Measurements from ENCODE around the gene FBXO38.

The FBXO38 gene

GRCh38 chr5:148391422-148391821 lies 7.7 kb downstream of the FBXO38 start:
- Histone ChIP-seq H3K4me1 (peaks cover 13% of the 10 kb centered on the region), H3K9me3 (no peaks in the 10 kb centered on the region), H3K4me3 (no peak overlapping the region), H3K36me3 (replicated peaks) (peaks cover 13% of the 10 kb centered on the region), H3K27me3 (ENCODE audit: low read depth) (no peaks in the 10 kb centered on the region)
- DNase-seq (ENCODE audit: low spot score in 2 of 2) = no peak
- in situ Hi-C loops (cut with MboI; ENCODE audit: low sequenced_read_pairs) = no loop called here

DNA sequence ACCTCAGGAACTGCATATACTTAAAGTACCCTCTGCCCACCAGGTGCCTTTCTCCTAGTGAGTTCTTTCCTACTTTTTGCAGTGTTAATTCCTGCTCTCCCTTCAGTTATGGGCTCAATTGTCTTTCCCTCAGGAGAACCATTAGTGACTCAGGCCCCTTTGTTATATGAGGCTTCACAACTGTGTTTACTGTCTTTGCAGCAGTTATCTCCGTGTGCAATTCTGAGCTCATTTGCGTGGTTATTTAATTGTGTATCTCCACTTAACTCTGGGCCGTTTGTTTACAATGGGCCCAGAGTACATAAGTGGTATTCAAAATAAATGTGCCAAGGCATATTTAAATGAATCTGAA lies 9.6 kb downstream of the FBXO38 start:
- no peaks in the 10 kb centered on the region for H3K9me3 ChIP-seq
- no peak overlapping the region for H3K4me3 ChIP-seq
- H3K27me3 ChIP-seq (ENCODE audit: low read depth) = no peaks in the 10 kb centered on the region
- peaks cover 13% of the 10 kb centered on the region for H3K4me1 ChIP-seq
- in situ Hi-C loops (cut with MboI; ENCODE audit: low sequenced_read_pairs) = no loop called here
- H3K36me3 ChIP-seq (replicated peaks) = peaks cover 13% of the 10 kb centered on the region
- DNase-seq (ENCODE audit: low spot score in 2 of 2) = peak in 1 of 2 experiments; percentile 10

DNA sequence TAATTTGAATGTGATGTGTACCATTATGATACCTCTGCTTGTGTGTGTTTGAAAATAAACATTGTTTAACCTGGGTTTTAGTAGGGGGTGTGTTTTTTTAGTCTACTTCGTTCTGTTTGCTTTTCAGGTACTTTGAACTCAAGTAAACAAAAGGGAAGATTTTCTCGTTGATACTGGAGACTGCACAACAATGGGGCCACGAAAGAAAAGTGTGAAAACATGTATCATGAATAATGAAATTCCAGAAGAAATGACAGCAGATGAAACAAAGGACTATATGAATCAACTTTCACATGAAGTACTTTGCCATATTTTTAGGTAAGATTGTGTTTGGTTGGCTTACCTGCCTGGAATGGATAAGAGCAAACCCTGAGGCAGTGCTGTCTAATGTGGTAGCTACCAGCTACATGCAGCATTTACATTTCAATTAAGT lies 10.8 kb downstream of the FBXO38 start:
- DNase-seq (ENCODE audit: low spot score in 2 of 2) = no peak
- peaks cover 22% of the 10 kb centered on the region for H3K36me3 ChIP-seq (replicated peaks)
- in situ Hi-C loops (cut with MboI; ENCODE audit: low sequenced_read_pairs) = no loop called here
- H3K9me3 ChIP-seq = no peaks in the 10 kb centered on the region
- no peaks in the 10 kb centered on the region for H3K27me3 ChIP-seq (ENCODE audit: low read depth)
- no peak overlapping the region for H3K4me3 ChIP-seq
- H3K4me1 ChIP-seq = peaks cover 13% of the 10 kb centered on the region

GRCh38 chr5:148395031-148395430 lies 11.3 kb downstream of the FBXO38 start:
- Histone ChIP-seq H3K27me3 (ENCODE audit: low read depth) (no peaks in the 10 kb centered on the region), H3K9me3 (no peaks in the 10 kb centered on the region), H3K4me1 (peaks cover 13% of the 10 kb centered on the region), H3K36me3 (replicated peaks) (peaks cover 26% of the 10 kb centered on the region), H3K4me3 (no peak overlapping the region)
- in situ Hi-C loops (cut with MboI; ENCODE audit: low sequenced_read_pairs) = no loop called here
- no peak for DNase-seq (ENCODE audit: low spot score in 2 of 2)

DNA sequence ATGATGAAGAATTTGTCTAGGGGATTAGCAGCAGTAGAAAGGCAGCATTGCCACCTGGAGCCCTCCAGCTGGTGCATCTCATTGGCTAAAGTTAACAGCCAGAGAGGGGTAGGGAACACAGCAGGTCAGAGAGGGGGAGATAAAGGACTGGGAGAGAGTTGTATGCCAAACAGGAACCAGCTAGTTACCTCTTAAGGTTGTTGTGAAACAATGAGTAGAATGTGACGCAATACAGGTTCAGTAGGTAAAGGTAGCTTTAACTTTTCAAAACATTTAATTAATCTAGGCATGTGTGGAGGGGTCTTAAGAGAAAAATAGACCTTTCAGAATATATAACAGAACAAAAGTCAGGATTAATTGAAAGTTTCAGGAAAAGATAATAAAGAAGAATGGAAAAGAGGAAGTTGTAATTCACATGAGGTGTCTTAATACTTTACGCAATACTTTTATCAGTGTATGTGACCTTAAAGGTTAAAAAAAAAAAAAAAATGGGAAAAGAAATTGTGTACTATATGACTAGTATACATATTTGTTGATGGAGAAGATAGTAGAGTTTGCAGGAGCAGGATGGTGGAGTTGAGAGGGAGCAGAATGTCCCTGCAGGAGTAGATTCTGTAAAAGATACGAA lies 14.3 kb downstream of the FBXO38 start:
- no peak overlapping the region for H3K4me3 ChIP-seq
- DNase-seq (ENCODE audit: low spot score in 2 of 2) = no peak
- peaks cover 13% of the 10 kb centered on the region for H3K4me1 ChIP-seq
- H3K27me3 ChIP-seq (ENCODE audit: low read depth) = no peaks in the 10 kb centered on the region
- H3K36me3 ChIP-seq (replicated peaks) = peaks cover 51% of the 10 kb centered on the region
- in situ Hi-C loops (cut with MboI; ENCODE audit: low sequenced_read_pairs) = no loop called here
- H3K9me3 ChIP-seq = no peaks in the 10 kb centered on the region

- Histone ChIP-seq H3K4me1 (peaks cover 6% of the 10 kb centered on the region), H3K36me3 (replicated peaks) (peaks cover 58% of the 10 kb centered on the region), H3K27me3 (ENCODE audit: low read depth) (no peaks in the 10 kb centered on the region), H3K4me3 (no peak overlapping the region), H3K9me3 (no peaks in the 10 kb centered on the region)
- no peak for DNase-seq (ENCODE audit: low spot score in 2 of 2)
- in situ Hi-C loops (cut with MboI; ENCODE audit: low sequenced_read_pairs) = no loop called here
These were observed 15.0 kb downstream of the FBXO38 start for GRCh38 chr5:148398698-148399121.

GRCh38 chr5:148401604-148402003 lies 17.8 kb downstream of the FBXO38 start:
- peaks cover 66% of the 10 kb centered on the region for H3K36me3 ChIP-seq (replicated peaks)

GRCh38 chr5:148403344-148403743 lies 19.6 kb downstream of the FBXO38 start:
- H3K4me3 ChIP-seq = no peak overlapping the region
- H3K36me3 ChIP-seq (replicated peaks) = peaks cover 72% of the 10 kb centered on the region
- in situ Hi-C loops (cut with MboI; ENCODE audit: low sequenced_read_pairs) = no loop called here
- peaks cover 4% of the 10 kb centered on the region for H3K4me1 ChIP-seq
- H3K9me3 ChIP-seq = no peaks in the 10 kb centered on the region
- DNase-seq (ENCODE audit: low spot score in 2 of 2) = no peak
- no peaks in the 10 kb centered on the region for H3K27me3 ChIP-seq (ENCODE audit: low read depth)

More at GRCh38 chr5:148401604-148402003, 17.8 kb downstream of the FBXO38 start:
- H3K27me3 ChIP-seq (ENCODE audit: low read depth) = no peaks in the 10 kb centered on the region
- no peak for DNase-seq (ENCODE audit: low spot score in 2 of 2)
- in situ Hi-C loops (cut with MboI; ENCODE audit: low sequenced_read_pairs) = no loop called here
- no peaks in the 10 kb centered on the region for H3K9me3 ChIP-seq
- peaks cover 4% of the 10 kb centered on the region for H3K4me1 ChIP-seq
- H3K4me3 ChIP-seq = no peak overlapping the region

- H3K27me3 ChIP-seq (ENCODE audit: low read depth) = no peaks in the 10 kb centered on the region
- H3K9me3 ChIP-seq = no peaks in the 10 kb centered on the region
- peaks cover 4% of the 10 kb centered on the region for H3K4me1 ChIP-seq
- DNase-seq (ENCODE audit: low spot score in 2 of 2) = no peak
- in situ Hi-C loops (cut with MboI; ENCODE audit: low sequenced_read_pairs) = no loop called here
- H3K4me3 ChIP-seq = no peak overlapping the region
- peaks cover 69% of the 10 kb centered on the region for H3K36me3 ChIP-seq (replicated peaks)
These were observed 22.6 kb downstream of the FBXO38 start for GRCh38 chr5:148406406-148406805.

DNA sequence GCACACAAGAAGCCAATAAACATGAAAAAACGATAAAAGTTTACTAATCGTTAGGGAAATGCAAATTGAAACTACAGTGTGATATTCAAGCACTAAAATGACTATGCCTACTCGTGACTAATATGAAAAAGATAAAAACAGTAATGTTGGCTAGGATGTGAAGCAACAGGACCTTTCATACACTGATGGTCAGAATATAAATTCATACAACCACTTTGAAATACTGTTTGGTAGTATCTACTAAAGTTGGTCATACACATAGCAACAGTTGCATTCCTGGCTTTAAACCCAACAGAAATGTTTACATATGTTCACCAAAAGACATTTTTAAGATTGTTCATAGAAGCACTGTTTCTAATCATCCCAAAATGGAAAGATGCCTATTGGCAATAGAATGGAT lies 24.3 kb downstream of the FBXO38 start:
- peaks cover 65% of the 10 kb centered on the region for H3K36me3 ChIP-seq (replicated peaks)
- no peaks in the 10 kb centered on the region for H3K9me3 ChIP-seq
- no peak for DNase-seq (ENCODE audit: low spot score in 2 of 2)
- no peaks in the 10 kb centered on the region for H3K27me3 ChIP-seq (ENCODE audit: low read depth)
- in situ Hi-C loops (cut with MboI; ENCODE audit: low sequenced_read_pairs) = no loop called here
- H3K4me3 ChIP-seq = no peak overlapping the region
- no peaks in the 10 kb centered on the region for H3K4me1 ChIP-seq

DNA sequence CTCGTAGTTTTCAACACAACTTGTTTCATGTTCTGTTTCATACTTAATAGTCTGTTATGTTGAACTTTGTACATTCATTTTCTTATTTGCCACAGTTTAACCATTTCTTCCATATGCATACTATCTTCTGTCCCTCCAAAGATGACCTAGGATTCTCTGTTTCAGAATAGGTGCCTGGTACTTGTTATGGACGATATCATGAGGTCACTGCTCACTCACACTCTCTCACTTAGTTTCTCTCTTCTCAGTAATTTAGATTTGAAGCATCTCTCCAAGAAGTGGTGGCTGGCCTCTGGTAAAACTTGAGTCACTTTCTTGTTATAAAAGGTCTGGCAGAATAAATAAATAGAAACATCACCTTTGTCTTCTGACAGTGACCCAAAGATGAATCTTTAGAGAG lies 28.4 kb downstream of the FBXO38 start:
- H3K36me3 ChIP-seq (replicated peaks) = peaks cover 63% of the 10 kb centered on the region
- in situ Hi-C loops (cut with MboI; ENCODE audit: low sequenced_read_pairs) = no loop called here
- no peak for DNase-seq (ENCODE audit: low spot score in 2 of 2)
- no peak overlapping the region for H3K4me3 ChIP-seq
- H3K27me3 ChIP-seq (ENCODE audit: low read depth) = no peaks in the 10 kb centered on the region
- no peaks in the 10 kb centered on the region for H3K4me1 ChIP-seq
- H3K9me3 ChIP-seq = no peaks in the 10 kb centered on the region

- Histone ChIP-seq H3K36me3 (replicated peaks) (peaks cover 73% of the 10 kb centered on the region), H3K4me1 (no peaks in the 10 kb centered on the region), H3K27me3 (ENCODE audit: low read depth) (no peaks in the 10 kb centered on the region), H3K9me3 (no peaks in the 10 kb centered on the region), H3K4me3 (no peak overlapping the region)
- in situ Hi-C loops (cut with MboI; ENCODE audit: low sequenced_read_pairs) = no loop called here
- DNase-seq (ENCODE audit: low spot score in 2 of 2) = no peak
These were observed 31.1 kb downstream of the FBXO38 start for GRCh38 chr5:148414833-148415232.

GRCh38 chr5:148416416-148416815 lies 32.7 kb downstream of the FBXO38 start:
- no peaks in the 10 kb centered on the region for H3K9me3 ChIP-seq
- in situ Hi-C loops (cut with MboI; ENCODE audit: low sequenced_read_pairs) = no loop called here
- H3K27me3 ChIP-seq (ENCODE audit: low read depth) = no peaks in the 10 kb centered on the region
- H3K4me3 ChIP-seq = no peak overlapping the region
- peaks cover 61% of the 10 kb centered on the region for H3K36me3 ChIP-seq (replicated peaks)
- no peaks in the 10 kb centered on the region for H3K4me1 ChIP-seq
- no peak for DNase-seq (ENCODE audit: low spot score in 2 of 2)

DNA sequence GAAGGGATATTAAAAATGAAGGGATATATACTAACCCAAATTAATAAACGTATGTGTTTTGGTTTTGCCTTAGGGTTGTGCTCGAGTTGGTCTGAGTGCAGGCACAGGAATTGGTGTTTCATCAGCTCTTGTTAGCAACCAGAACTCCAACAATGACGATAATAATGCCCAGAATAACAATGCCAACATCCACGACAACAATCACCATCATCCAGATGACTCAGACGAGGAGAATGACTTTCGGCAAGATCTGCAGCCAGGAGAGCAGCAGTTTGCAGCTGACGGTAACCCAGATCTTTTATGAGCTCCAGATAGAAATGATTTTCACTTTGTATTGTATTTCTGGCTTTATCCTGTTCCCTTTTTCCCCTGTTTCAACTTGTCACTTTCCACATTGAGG lies 33.2 kb downstream of the FBXO38 start:
- no peak for DNase-seq (ENCODE audit: low spot score in 2 of 2)
- no peaks in the 10 kb centered on the region for H3K9me3 ChIP-seq
- H3K36me3 ChIP-seq (replicated peaks) = peaks cover 61% of the 10 kb centered on the region
- H3K4me1 ChIP-seq = no peaks in the 10 kb centered on the region
- no peaks in the 10 kb centered on the region for H3K27me3 ChIP-seq (ENCODE audit: low read depth)
- H3K4me3 ChIP-seq = no peak overlapping the region
- in situ Hi-C loops (cut with MboI; ENCODE audit: low sequenced_read_pairs) = no loop called here

DNA sequence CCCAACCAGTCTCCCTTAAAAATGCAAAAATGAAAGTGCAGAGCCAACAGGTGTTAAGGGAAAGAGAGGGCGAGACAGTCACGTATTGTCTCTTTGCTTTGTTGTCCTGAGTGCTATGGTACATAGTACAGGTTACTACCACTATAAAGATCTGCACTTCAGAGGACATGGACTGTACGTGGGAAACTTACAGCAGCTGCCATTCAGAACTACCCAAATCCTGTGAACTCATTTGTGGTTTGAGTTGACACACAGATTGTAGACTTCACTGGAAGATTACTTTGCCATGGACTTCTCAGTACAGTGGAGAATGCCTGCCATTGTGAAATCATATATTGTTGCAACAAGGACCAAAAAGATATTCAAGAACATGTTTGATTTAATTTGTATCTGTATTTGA lies 34.8 kb downstream of the FBXO38 start:
- in situ Hi-C loops (cut with MboI; ENCODE audit: low sequenced_read_pairs) = no loop called here
- no peak overlapping the region for H3K4me3 ChIP-seq
- H3K9me3 ChIP-seq = no peaks in the 10 kb centered on the region
- DNase-seq (ENCODE audit: low spot score in 2 of 2) = no peak
- H3K27me3 ChIP-seq (ENCODE audit: low read depth) = no peaks in the 10 kb centered on the region
- H3K4me1 ChIP-seq = no peaks in the 10 kb centered on the region
- peaks cover 65% of the 10 kb centered on the region for H3K36me3 ChIP-seq (replicated peaks)

All from HAP-1 (cell line).